Heart right ventricle (tissue), 16 donors: ENCODE data around the gene SLC38A3. TPM values are rescaled to one million over a fixed set of nuclear protein-coding genes. Genes with fewer than 3 reads are reported as not detected.

Source experiments
- ATAC-seq, 8 donors: fragments of 200-7000 bp; cut with Tn5 transposase; one replicate each; pipeline ENCODE4 v1.9.1; 2020; ENCODE audit warnings: mild to moderate bottlenecking in 8 of 8, moderate library complexity in 8 of 8, moderate number of reproducible peaks in 1 of 8
- DNase-seq, 2 donors: peaks; one replicate each; pipeline ENCODE4 v3.0.0-alpha.2; 2020
- H3K27ac ChIP-seq, 10 donors: fragments of 200-600 bp; sonication (generic) in 2 of 10; one replicate each; pipeline versions ENCODE4 v1.5.0 to v1.8.0; 2020 to 2022; ENCODE audit warnings: mild to moderate bottlenecking in 3 of 10
- H3K27me3 ChIP-seq, 7 donors: fragments of 200-600 bp; one replicate each; pipeline ENCODE4 v1.8.0; 2021 to 2022; ENCODE audit warnings: mild to moderate bottlenecking in 2 of 7
- H3K36me3 ChIP-seq, 9 donors: fragments of 200-600 bp; sonication (generic) in 1 of 9; one replicate each; pipeline versions ENCODE4 v1.5.0 to v1.8.0; 2020 to 2022; ENCODE audit warnings: mild to moderate bottlenecking in 2 of 9
- H3K4me1 ChIP-seq, 9 donors: fragments of 200-600 bp; sonication (generic) in 1 of 9; one replicate each; pipeline versions ENCODE4 v1.5.0 to v1.8.0; 2020 to 2022; ENCODE audit warnings: mild to moderate bottlenecking in 4 of 9
- H3K4me3 ChIP-seq, 10 donors: fragments of 200-600 bp; sonication (generic) in 2 of 10; one replicate each; pipeline versions ENCODE4 v1.5.0 to v1.8.0; 2020 to 2022; ENCODE audit warnings: mild to moderate bottlenecking in 7 of 10, moderate library complexity in 2 of 10
- H3K9me3 ChIP-seq, 11 donors: fragments of 200-600 bp in 10 of 11; sonication (generic) in 2 of 11; one replicate each; pipeline versions ENCODE4 v1.5.0 to v1.8.0; 2013 to 2022; ENCODE audit warnings: mild to moderate bottlenecking in 2 of 11, control low read depth in 1 of 11, moderate library complexity in 1 of 11
- CTCF ChIP-seq, 9 donors: fragments of 200-600 bp; sonication (generic) in 2 of 9; IDR thresholded peaks; one replicate each; pipeline versions ENCODE4 v1.5.0 to v1.8.0; 2021 to 2022; ENCODE audit warnings: antibody characterized with exemption in 9 of 9, mild to moderate bottlenecking in 5 of 9, moderate library complexity in 1 of 9
- WGBS, 2 donors: extraction: QIAGEN DNeasy Blood & Tissue Kit; methylation state at CpG; one replicate each; pipeline ENCODE4 v1.1.7; 2013; ENCODE audit warnings: inconsistent platforms in 1 of 2; 5-methylcytosine and 5-hydroxymethylcytosine counted together
- intact Hi-C, 10 donors: fragments of 100-400 bp; cut with DNase I; formaldehyde crosslinking; loops; one replicate each; pipeline versions ENCODE4 v1.11.1 to v1.14.2; 2022
- polyA plus RNA-seq, 2 donors: library from polyadenylated mRNA; stranded (reverse); fragments of 200-250 nt; gene quantifications; one replicate each; pipeline ENCODE4 v1.2.3, GENCODE V29; 2013
- total RNA-seq, 10 donors: library from RNA; stranded (reverse); fragmentation: NEBNext Ultra II Directional in 3 of 10; extraction: Animal tissue kit (Norgen Biotek cat#: 25700) in 3 of 10; gene quantifications; one replicate each; pipeline versions ENCODE4 v1.2.1 to v1.2.4, GENCODE V29; 2021 to 2023
- donor health status: Arrhythmogenic right ventricular cardiomyopathy.
- donor health status: ischemic (EF 13 %, LVEDD 7.1; RV severe dilation, severe dysfunction).
- donor health status: healthy with polysubstance abuse.
- donor health status: DM: no; HTN: yes; CAD: no.
- donor health status: DM: no; HTN: no; CAD: no.
- donor health status: ischemic (EF 25% LVEDD 6.9; RV normal size, moderate dysfunction).
- donor health status: ischemic (EF 25% LVEDD 5.7; RV mildly dilated, moderate dysfunction).
- donor health status: healthy.
- donor health status: DM: yes; HTN: yes; CAD: no.
- donor health status: Ischemic cardiomyopathy.
- donor health status: ischemic (EF 35%, LVEDD 5.7; RV mildly dilated, moderate dysfunction).
- donor health status: nonischemic (EF 11% LVEDD 7.7; RV severe dilation, severe dysfunction).
- donor health status: DM: yes; HTN: yes; CAD: no.
- donor health status: PGD.
- donor health status: ischemic (EF 29% LVEDD 5.4; RV normal size, mild dysfunction).
- donor health status: nonischemic (EF 23%, LVEDD 6.1; RV moderate dilation, normal function).

Gene SLC38A3
- total and polyA plus RNA-seq, 12 donors, result 1.4 to 16.4 (median 11.2) TPM

DNA sequence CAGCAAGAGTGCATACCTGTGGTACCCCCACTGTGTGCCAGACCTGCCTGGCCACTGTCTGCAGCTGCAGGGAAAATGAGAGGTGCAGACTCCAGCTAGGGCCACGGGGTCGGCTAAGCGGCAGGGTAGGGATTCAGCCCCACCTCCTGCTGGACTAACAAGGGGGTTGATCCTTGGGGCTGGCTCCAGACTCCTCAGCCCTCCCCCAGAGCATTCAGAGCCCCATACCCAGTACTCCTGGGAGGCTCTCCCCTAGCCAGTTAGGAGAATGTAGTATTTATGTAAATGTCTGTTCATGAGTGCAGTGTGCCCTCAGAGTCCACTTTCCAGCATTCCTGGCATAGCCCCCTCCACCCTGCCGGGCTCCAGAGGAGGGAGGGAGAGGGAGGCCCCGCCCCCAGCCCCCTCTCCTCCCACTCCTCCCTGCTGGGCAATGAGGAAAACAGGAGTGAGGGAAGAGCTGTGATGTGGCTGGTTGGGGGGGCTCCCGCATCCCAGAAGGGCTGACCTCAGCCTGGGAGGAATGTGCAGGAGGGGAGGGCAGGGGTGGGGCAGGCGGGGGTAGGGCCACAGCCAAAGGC, 59.4 kb downstream of the SLC38A3 start:
- peaks cover 0 to 3% (median 0%) of the 10 kb centered on the region in 9 donors for H3K36me3 ChIP-seq
- peak overlapping the region in 1 of 10 donors; percentile 7 for H3K4me3 ChIP-seq
- DNase-seq, result peak; percentile 70 to 86
- ATAC-seq, result peak; percentile 2 to 69 (median 52)
- no peaks in the 10 kb centered on the region for H3K9me3 ChIP-seq
- peaks cover 36 to 81% (median 70%) of the 10 kb centered on the region in 9 donors for H3K4me1 ChIP-seq
- peak overlapping the region; percentile 61 to 98 (median 92) for H3K27ac ChIP-seq
- H3K27me3 ChIP-seq, result peaks cover 0 to 14% (median 0%) of the 10 kb centered on the region in 7 donors
- 8 to 9% methylated on average over 7 of the region's 7 CpGs for WGBS, 2 donors
- TF ChIP-seq CTCF (IDR thresholded peaks at IDR 0.05), result no peak
- intact Hi-C loops, result loop anchor here in 1 of 10 donors (10.0 kb wide), 1 partner anchor 60 kb away; the partner anchor contains the start of genes HYAL2 and TUSC2

- peak in 1 of 8 donors; percentile 0 for ATAC-seq
- WGBS, 2 donors, result 55 to 67% methylated on average over 7 of the region's 7 CpGs
- DNase-seq, result peak in 1 of 2 donors; percentile 21
- no peak overlapping the region for H3K4me3 ChIP-seq
- no peak for TF ChIP-seq CTCF (IDR thresholded peaks at IDR 0.05)
- peaks cover 0 to 14% (median 0%) of the 10 kb centered on the region in 7 donors for H3K27me3 ChIP-seq
- peaks cover 32 to 82% (median 66%) of the 10 kb centered on the region in 9 donors for H3K4me1 ChIP-seq
- intact Hi-C loops, result loop anchor here in 1 of 10 donors (10.0 kb wide), 1 partner anchor 60 kb away; the partner anchor contains the start of genes HYAL2 and TUSC2
- H3K9me3 ChIP-seq, result no peaks in the 10 kb centered on the region
- no peaks in the 10 kb centered on the region for H3K36me3 ChIP-seq
- H3K27ac ChIP-seq, result peak overlapping the region; percentile 61 to 98 (median 92)
Measured at GRCh38 chr3:50264964-50265485, 60.0 kb downstream of the SLC38A3 start.

- 66 to 69% methylated on average over 1 of the region's 1 CpG for WGBS, 2 donors
- no peak overlapping the region for H3K4me3 ChIP-seq
- no peak for DNase-seq
- no peak for TF ChIP-seq CTCF (IDR thresholded peaks at IDR 0.05)
- H3K4me1 ChIP-seq, result peaks cover 29 to 81% (median 64%) of the 10 kb centered on the region in 9 donors
- H3K27ac ChIP-seq, result peak overlapping the region; percentile 61 to 98 (median 92)
- no peaks in the 10 kb centered on the region for H3K9me3 ChIP-seq
- no peak for ATAC-seq
- H3K27me3 ChIP-seq, result peaks cover 0 to 14% (median 0%) of the 10 kb centered on the region in 7 donors
- intact Hi-C loops, result loop anchor here in 1 of 10 donors (10.0 kb wide), 1 partner anchor 59 kb away; the partner anchor contains the start of genes HYAL2 and TUSC2
- no peaks in the 10 kb centered on the region for H3K36me3 ChIP-seq
Measured at GRCh38 chr3:50265571-50265970, 60.5 kb downstream of the SLC38A3 start.

GRCh38 chr3:50266017-50266416, 60.9 kb downstream of the SLC38A3 start:
- H3K4me3 ChIP-seq, result peak overlapping the region in 5 of 10 donors; percentile 47 to 71 (median 68)
- no peaks in the 10 kb centered on the region for H3K36me3 ChIP-seq

More at GRCh38 chr3:50266017-50266416, 60.9 kb downstream of the SLC38A3 start:
- H3K4me1 ChIP-seq, result peaks cover 25 to 76% (median 60%) of the 10 kb centered on the region in 9 donors
- peaks cover 0 to 14% (median 0%) of the 10 kb centered on the region in 7 donors for H3K27me3 ChIP-seq
- DNase-seq (no peak), ATAC-seq (no peak)
- no peak for TF ChIP-seq CTCF (IDR thresholded peaks at IDR 0.05)
- WGBS, 2 donors, result 73 to 84% methylated on average over 6 of the region's 6 CpGs
- no peaks in the 10 kb centered on the region for H3K9me3 ChIP-seq
- intact Hi-C loops, result loop anchor here in 1 of 10 donors (10.0 kb wide), 1 partner anchor 59 kb away; the partner anchor contains the start of genes HYAL2 and TUSC2
- H3K27ac ChIP-seq, result peak overlapping the region in 9 of 10 donors; percentile 24 to 98 (median 94)
